GM21367 (cell line): ENCODE measurements around the gene HRH2.

Experiments
- ATAC-seq: cut with Tn5 transposase; IDR thresholded peaks from one replicate; pipeline ENCODE4 v1.9.1; 2021; ENCODE audit not compliant: unreplicated experiment

HRH2 gene

DNA sequence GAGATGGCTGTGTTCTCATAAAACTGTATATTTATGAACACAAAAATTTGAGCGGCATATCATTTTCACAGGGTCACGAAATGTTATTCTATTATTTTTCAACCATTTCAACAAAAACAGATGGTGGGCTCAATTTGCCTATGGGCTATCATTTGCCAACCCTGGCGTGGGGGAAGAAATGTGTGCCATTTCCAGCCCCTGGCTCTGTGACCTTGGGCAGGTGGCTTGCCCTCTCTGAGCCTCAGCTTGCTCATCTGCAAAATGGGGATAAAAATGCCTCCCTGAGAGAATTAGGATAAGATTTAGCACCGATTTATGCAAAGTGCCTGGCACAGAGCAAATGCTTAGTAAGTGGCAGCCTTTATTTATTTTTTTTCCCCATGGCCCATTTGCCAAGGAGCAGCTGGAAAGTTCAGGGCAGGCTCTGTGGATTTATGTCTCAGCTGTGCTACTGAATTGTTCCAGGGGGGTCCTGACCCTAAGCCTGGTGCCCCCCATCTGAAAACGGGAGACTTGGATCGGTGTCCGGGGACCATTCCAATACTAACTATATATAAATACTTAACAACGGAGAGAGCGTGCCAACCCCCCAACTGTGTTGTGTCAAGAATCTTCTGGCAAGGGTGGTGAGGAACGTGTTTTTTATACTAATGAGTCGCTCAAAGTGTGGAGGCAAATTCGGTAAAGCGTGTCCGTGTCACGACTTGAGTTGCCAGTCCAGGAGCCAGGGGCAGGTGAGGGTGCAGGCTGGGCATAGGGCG is 34.5 kb downstream of the HRH2 start:
- no peak for ATAC-seq

DNA sequence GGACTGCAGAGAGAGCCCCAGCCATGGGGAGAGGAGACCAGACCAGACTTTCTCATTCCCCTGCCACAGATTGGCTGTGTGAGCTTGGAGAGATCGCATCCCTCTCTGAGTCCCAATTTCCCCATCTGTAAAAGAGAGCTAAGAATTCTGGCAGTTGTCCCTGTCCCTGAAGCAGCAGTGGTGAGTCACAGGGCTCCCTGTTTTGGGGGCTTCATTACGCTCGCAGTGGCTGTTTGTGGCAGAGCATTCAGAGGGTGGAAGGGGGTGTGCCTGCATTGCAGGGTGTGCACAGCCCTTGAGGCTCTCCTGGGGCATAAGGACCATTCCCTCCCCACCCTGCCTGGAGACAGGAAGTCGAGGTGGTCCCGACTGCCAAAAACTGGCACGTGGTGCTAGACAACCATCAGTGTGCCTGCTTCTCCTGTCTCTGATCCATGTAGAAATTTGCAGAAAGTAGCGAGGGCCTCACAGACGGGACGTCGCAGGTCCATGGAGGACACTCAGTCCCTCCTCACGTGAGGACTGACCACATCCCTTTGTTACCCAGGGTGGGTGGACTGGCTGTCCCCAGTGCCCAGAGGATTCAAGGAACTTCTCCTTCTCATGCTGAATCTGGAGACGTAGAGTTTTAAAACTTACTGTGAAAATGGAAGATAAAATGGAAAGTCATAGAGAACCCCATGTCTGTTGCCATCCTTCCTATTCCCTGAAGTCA is 35.3 kb downstream of the HRH2 start:
- ATAC-seq, result no peak

DNA sequence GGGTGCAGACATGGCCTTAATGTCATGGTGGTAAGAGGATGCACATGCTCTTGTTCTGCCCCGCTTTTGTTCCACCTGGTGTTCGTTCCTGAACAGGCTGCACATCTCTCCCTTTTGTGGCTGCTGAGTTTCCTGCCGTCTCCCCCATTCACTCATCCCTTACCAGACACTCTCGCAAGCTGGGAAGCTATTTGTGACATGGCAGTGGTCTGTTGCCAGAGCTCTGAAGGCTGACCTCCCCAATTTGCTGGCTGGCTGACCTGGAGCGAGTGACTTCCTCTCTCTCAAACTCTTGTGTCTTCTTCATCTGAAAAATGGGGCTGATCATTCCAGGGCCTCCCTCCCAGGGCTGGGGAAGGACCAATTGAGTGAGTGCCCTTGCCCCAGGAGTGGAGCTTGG is 35.9 kb downstream of the HRH2 start:
- ATAC-seq, result no peak

DNA sequence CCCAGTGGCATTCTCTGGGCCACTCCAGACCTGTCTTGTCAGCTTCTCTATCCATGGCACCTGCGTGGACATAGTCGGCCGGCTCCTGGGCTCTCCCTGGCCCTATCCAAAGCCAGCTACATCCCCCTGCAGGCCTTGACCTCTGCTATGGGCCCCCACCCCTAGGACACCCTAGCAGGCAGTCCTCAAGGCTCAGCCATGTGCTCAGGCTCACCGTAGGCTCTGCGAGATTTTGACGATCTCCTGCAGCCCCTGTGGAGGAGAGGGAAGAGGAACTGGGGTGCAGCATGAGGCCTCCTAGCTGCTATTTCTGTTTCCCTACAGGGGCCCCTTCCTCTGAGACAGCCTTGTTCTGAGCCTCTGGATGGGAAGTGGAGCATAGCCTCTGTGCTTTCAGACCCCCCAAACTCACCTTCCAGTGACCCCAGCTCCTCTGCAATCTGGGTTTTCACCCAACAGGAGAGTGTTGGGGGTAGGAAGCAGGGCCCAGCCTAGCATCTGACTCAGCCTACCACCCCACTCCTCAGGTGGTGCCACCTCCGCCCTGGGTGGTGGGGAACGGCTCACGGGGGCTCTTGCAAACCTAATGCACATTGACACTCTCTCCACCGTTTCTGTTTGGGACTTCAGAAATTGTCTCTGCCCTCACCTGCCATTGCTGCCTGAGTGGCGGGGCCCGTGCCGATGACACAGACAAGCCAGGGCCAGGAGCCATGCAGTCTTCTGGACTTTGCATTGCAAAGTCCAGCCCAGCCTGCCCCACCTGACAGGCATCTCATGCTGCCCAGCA is 36.7 kb downstream of the HRH2 start:
- ATAC-seq, result no peak

DNA sequence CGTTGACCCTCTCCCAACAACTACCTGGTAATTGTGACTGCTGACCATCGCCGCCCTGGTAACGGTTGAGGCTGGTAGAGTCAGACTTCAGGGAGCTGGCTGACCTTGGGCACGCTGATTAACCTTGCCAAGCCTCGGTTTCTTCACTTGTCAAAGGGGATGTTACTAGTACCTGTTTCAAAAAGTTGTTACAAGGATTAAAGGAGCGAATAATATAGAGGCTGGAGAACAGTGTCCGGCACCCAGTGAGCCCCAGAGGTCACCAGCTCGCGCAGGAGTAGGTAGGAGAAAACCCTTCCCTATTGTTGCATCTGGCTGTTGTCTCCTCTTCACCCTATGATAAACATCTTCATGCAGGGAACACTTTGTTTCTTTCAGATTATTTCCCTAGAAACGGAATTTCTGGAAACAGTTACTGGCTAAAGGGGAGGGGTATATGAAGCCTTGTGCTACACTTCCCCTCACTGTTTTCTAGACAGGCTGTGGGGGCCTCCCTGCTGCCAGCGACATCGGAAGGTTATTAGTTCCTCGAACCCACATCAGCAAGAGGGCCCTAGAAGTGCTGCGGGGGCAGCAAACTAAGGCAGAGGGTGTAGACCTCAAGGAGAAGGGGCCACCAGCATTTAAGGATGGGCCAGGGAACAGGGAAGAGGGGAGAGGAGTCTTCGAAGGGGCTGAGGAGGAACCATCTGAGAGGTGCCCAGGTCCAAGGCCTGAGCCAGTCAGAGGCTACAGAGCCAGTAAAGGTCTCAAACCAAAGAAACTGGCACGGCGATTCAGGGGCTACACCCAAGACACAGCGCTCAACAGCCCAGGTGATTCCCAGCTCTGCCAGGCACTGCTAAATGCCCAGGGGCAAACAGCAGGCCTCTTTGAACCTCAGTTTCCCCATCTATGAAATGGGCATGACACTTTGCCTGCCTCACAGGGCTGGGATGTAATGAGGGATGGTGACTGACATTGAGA is 37.6 kb downstream of the HRH2 start:
- no peak for ATAC-seq

DNA sequence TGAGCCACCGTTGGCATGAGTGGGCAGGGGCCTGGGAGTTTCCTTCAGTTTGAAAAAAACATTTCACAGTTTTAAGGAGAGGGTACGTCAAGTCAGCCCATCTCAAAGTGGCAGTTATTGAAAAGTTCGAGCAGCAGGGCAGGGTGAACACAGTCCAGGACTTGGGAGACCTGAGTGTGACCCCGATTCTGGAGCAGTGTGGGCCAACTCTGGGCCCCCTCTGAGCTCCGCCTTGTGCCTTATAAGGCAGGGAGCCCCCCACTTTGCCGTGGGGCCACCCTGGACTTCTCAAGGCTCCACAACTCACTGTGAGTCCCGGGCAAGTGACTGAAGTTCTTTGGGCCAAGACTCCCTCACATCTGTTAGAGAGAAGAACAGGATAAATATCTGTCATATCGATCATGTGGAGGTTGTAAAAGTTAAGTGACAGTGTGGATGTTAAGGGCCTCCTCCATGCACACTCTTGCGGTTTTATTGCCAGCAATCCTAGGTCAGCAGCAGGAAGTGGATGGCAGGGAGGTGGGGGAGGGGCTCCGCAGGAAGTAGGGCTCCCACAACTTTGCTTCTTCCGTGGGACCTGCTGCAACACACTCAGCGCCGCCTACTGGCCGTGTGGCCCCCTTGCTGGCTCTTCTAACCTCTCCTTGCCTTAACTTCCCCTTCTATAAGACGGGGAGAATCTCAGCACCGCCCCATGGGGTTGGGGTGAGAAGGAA is 38.4 kb downstream of the HRH2 start:
- no peak for ATAC-seq

DNA sequence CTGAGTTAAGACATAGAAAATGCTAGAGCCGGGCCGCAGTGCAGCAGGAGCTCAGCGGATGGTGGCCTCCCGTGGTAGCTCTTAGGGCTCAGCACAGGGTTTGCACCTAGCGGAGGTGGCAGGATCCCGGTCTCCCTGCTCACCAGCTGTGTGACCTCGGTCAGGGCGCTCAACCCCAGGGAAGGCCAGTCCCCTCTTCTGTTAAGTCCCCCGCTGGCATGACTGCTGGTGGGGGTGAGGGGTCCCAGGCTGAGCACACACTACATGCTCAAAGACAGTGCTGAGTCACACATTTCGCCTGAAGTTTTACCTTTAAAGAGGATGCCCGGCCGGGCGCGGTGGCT is 39.0 kb downstream of the HRH2 start:
- no peak for ATAC-seq

DNA sequence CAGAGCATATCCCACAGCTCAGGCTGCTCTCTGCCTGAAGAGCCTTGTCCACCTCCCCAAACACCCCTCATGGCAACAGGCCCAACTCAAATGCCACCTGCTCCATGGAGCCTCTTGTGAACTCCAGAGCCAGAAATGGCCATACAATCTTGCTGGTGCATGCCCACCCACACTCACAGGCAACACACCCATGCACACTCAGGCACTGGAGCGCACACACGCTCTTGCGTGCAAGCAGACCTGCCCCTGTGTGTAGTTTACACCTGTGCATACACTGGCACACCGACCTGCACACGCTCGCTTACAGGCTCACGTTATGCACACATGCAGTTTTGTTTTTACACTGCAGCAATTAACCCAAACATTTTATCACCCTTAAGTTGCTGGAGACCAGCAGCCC is 40.0 kb downstream of the HRH2 start:
- ATAC-seq, result no peak

DNA sequence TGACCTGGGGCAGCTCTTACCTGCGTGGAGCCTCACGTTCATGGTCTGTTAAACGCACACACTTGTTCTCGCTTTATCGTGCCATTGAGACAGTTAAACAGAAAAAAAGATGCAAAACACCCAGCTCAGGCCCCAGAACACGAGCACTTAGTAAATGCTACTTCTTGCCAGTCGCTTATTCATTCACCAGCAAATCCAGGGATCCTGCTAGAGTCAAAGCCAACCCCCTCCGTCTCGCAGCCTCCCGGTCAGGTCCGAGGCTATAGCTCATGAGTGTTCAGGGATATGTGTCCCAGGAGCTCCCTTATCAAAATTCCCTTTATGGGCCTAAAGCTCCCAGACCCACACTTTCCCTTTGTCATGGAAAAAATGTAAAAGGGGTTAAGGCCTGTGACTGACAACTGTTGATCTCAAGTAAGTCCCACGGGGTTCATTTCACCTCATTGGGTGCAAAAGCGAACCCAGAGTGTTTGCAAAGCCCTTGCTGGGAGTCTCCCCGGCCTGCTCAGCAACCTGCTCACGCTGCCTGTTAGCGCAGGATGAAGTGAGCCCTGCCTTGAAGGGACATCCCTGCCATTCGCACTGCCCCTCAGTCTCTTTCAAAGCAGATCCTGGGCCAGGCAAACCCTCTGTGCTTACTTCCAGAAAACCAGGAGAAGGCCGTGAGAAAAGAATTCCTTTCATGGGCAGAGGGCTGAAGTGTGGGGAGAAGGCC is 40.7 kb downstream of the HRH2 start:
- no peak for ATAC-seq

DNA sequence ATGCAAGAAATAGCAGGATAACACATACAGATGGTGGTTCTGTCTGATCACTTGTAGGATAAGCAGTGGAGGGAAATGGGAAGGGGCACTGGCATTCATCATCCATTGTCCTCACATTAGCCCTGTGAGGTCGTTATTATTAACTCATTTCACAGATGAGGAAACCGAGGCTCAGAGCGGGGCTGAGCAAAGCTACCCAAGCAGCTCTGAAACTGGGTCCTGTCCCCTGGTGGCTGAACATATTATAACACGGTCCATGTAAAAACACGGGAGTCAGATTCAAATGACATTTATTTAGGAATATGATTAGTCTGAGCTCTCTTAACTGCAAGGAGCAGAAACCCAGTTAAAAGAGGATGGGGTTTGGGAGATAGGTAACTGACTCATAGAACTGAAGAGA is 43.1 kb downstream of the HRH2 start:
- no peak for ATAC-seq

DNA sequence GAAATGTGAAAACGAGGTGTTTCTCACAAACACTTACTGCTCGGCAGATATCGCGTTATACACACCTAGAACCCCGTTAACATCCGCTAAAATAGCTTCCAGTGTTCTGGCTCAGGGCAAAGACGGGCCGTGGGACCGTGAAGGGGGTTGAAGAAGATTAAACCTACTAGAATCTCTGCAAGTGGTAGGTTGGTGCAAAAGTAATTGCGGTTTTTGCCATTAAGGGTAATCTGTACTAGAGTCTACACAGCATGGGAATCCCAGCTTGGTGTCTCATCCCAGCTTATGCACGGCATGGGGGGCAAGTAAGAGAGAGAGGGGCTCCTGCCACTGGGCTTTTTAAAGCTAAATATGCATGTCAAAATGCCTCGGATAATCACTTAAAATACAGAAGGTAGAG is 43.9 kb downstream of the HRH2 start:
- ATAC-seq, result no peak

DNA sequence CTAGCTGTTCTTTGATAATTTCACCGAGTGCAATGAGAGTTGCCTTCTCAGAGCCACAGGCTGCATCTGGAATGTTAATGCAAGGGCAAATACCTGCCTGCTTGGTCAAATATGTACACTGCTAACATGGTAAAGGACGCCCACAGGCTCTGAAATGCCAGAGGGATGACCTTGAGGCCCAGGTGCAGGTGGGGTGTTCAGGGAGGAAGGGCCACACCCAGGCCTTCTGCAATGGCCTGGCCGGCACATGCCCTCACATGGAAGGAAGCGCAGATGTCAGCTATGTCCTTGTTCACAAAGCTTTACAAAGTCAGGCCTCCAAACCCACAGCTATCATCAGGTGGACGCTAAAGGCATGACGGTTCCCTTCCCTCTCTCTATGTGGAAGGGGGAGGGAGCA is 48.6 kb downstream of the HRH2 start:
- ATAC-seq, result no peak

DNA sequence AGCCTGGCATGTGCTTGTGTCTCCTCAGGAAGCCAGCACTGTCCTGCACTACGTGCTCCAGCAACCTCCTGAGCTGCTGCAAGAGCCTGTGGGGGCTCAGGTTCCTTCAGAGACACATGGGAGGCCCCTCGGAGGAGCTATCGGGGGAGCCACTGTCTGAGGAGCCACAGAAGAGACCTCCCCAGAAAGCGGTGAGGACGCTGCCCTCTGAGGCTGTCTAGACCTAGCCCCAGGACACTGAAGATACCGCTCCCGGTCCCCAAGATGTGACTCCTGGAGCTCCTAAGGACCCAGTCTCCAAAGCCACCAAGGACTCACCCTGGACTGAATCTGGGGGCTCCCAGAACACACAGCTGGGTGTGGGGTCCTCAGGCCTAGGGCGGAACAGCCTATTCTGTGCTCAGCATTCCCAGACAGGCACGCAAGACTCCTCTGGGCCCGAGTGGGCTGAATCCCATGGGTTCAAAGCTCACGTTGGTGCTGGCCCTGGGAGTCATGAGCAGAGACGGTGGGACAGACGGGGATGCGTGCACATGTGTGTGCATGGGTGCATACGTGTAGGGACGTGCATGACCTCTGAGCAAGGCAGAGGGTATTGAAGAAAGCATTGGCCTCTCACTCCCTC is 50.0 kb downstream of the HRH2 start:
- ATAC-seq, result no peak

DNA sequence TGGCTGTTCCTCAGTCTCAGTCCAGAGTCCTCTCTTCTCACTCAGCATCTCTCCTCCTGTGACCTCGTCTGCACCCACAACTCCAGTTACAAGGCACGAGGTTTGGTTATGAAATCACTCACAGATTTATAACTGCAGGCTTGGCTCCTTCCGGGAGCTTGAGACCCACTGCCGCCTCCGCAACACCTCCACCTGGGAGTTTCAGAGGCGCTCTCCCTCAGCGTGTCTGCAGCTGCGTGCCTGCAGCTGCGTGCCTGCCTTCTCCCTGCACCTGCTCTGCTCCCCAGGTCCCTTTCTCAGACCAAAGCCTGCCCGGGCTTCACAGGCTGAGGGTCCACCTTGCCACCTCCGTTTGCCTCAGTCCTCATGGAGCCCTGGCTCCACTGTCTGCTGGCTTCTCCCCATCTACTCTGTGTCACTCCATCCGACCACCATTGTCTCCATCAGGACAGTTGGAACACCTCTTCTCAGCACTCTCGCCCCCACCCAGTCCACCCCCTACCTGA is 51.5 kb downstream of the HRH2 start:
- ATAC-seq, result no peak

DNA sequence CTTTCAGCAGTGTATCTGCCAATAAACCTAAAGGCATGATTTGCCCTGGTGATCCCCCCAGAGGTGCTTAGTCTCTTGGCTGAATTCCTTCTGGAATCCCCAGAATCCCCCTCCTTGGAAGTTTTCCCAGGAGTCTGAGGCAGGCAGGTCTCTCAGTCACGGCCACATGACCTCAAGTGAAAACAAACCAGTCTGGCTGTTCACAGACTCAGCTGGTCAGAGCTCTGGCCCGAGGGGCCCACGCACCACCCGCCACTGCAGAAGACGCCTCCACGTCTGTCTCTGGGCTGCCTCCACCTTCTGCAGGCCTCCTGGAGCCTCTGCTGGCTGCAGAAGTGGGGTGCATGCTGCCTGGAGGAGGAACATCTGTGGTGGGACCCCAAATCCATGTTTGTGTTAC is 52.5 kb downstream of the HRH2 start:
- no peak for ATAC-seq

DNA sequence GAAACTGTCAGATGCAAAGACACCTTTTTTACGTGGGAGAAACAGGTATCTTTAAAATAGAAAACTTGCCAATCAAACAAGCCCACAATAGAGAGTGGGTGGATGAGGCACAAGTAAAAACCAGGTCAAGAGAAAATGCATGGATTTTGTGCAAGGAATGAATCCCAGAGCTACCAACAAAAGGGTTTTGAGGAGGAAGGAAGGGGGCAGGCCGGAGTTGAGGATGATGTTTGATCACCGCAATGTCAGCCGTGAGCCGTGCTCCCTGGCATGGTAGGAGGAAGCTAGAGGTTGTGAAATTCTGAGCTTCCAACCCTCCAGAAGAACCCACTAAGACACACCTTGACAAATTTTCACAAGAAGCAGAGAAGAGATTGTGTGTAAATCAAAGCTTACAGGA is 53.2 kb downstream of the HRH2 start:
- ATAC-seq, result no peak

DNA sequence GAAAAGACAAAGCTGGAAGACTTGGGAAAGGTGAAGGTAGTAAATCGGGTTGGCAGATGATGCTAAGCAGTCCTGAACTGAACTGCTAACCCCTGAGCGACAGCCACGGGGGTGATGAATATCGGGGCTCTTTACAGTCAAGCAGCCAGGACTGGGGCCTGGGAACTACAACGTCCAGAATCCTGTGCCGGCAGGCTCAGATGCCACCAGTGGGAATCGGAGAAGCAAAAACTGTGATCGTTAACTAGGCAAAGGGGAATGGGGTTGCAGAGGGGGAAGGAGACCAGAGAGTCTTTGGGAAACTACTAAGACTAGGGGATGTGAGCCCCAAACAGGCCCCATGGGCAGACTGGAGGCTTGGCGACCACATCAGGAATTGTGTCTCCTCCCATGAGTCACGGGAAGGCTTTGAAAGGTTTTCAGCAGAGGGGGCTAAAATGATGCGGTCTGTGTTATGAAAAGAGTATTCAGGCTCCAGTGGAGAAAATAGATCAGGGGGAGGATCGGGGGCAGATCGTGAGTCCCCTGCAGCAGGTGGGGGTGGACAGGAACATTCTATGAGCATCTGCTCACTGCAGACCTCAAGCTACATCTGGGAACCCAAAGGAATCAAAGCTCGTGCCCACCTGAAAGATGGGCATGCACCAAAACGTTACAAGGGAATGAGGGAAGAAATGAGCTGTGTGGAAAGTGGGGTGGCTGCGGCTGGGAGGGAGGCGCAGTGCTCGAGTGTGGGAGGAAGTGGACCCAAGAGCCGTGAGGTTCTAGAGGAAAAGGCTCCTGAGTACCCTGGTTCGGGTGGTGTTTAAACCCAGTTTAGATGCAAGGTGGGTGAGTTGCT is 53.8 kb downstream of the HRH2 start:
- no peak for ATAC-seq

DNA sequence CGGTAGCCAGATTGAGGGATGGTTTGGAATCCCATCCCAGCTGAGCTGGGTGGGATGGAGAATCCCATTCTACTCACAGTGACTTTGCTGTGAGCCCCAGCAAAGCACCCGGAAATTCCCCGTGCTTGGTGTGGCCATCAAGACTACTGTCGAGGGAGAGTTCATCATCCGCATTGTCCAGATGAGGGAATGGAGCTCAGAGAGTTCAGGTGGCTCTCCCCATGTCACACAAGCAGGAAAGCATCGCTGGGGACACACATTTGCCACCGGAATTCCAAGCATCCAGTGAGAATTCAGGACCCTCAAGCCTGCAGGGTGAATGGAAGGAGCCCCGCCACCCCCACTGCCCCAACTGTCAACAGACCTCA is 54.4 kb downstream of the HRH2 start:
- ATAC-seq, result no peak
